Fibroblast of upper back skin (primary cell): ENCODE data around the gene ADAM17.
A peak's percentile ranks its signal among the peaks of the same experiment; 100 is the strongest.
"Not testable (repeated sequence)": the region's sequence is repeated elsewhere in the genome, so short reads cannot be mapped to it uniquely, and the experiment has no call there.

Experiments
- DNase-seq: peaks from one replicate; pipeline ENCODE4 v3.0.0-alpha.2; 2013

The ADAM17 gene

GRCh38 chr2:9518780-9519179 is 36.9 kb downstream of the ADAM17 start:
- DNase-seq = no peak

GRCh38 chr2:9518163-9518562 is 37.5 kb downstream of the ADAM17 start:
- DNase-seq = no peak

- DNase-seq = no peak
These were observed 38.4 kb downstream of the ADAM17 start for GRCh38 chr2:9517118-9517782.

DNA sequence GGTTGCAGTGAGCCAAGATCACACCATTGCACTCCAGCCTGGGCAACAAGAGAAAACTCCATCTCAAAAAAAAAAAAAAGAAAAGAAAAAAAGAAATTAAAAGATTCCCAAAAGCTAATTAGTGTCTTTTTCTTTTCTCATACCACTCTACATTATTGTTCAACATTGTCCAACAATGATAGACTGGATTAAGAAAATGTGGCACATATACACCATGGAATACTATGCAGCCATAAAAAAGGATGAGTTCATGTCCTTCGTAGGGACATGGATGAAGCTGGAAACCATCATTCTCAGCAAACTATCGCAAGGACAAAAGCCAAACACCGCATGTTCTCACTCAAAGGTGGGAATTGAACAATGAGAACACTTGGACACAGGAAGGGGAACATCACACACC is 41.7 kb downstream of the ADAM17 start:
- not testable (repeated sequence) for DNase-seq

GRCh38 chr2:9508931-9509330 is 46.7 kb downstream of the ADAM17 start:
- DNase-seq = no peak

GRCh38 chr2:9498210-9498609 is 57.4 kb downstream of the ADAM17 start:
- peak; percentile 18 for DNase-seq

- no peak for DNase-seq
These were observed 58.6 kb downstream of the ADAM17 start for GRCh38 chr2:9497017-9497416.

DNA sequence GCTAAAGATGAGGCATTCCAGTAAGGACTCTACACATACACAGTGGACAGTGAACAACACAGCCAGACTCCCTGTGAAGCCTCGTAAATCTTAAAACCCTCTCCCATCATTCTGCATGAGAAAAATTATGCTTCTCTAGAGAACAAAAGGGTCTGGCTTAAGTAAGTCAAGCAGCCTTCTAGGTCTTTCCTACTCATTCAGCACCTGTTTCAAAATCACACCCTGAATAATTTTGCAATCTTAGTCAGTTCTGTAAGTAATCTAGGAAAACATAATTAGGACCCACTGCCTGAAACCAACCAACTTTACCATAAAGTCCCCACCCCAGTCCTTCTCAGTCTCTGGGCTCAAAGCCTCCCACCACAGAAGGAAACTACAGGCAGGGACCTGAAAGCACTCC is 61.5 kb downstream of the ADAM17 start:
- DNase-seq = no peak

DNA sequence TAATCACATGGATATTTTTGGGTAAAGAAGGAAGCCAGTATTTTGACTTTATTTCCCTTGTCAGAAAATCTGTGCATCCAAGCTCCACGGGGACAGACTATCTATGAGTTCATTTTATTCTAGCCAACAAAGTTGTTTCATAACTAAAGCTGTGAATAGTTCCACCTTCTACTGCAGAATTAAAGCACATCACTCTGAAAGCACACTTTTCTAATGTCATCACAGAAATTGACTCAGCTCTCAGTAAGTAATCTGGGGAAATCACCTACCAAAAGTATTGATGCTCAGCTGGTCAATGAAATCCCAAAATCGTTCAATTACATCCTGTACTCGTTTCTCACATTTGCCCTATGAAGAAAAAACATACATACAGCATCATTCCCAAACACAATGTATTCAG is 62.2 kb downstream of the ADAM17 start:
- no peak for DNase-seq

- DNase-seq = no peak
These were observed 62.7 kb downstream of the ADAM17 start for GRCh38 chr2:9492927-9493326.

DNA sequence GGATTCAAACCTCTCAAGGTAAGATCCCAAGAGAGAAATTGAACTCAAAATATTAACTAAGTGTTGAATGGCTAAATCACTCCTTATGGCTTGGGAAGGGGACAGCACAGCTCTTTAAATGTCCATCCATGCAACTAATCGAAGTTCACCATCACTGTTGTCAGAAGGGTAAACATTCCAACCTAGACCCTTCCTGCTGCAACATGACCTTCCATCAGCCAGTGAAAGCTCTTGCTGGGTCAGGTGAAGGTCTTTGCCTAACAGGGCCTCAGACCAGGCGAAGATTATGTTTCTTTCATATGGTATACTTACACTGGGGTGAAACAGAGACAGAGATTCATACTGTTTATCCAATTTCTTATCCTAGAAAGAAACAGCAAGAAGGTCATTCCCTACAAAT is 64.8 kb downstream of the ADAM17 start:
- DNase-seq = no peak

- peak; percentile 34 for DNase-seq
These were observed 66.8 kb downstream of the ADAM17 start for GRCh38 chr2:9488583-9489547.

DNA sequence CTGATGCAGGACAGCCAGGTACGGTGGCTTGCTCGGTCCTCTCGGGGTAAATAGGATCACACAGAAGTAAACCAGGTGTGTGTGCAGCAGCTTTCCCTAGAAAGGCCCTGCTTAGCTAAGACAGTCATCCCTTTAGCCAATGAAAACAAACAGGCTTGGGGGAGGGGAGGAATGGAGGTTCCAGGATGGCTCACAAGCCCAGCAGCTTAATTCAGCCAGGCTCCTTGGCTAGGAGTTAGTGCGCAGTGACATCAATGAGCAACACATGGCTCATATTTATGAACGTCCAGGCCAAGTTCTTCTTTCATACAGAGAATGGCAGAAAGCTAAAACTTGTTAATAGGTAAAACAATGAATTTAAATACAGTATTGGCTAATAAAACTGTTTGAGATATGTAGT is 71.1 kb downstream of the ADAM17 start:
- DNase-seq = no peak

- DNase-seq = no peak
These were observed 72.5 kb downstream of the ADAM17 start for GRCh38 chr2:9483107-9483506.

GRCh38 chr2:9480157-9480556 is 75.5 kb downstream of the ADAM17 start:
- no peak for DNase-seq

DNA sequence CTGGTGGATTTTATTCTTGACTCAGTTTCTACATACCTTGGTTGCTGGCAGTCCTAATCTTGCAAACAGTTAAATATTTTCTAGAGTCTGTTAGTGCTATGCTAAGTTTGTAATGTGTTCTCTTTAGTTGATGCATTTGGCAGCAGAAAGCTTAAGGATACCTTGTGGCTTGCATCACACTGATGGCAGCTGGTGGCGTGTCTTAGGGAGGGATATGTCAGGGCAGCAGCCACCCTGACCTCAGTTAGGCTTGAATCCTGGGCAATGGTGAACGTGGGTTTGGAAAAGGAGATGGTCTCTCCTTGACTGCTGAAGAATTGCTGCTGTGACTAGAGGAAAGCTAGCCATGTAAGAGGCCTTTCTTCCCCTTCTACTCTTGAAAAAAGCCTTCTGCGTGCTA is 77.1 kb downstream of the ADAM17 start:
- DNase-seq = no peak

DNA sequence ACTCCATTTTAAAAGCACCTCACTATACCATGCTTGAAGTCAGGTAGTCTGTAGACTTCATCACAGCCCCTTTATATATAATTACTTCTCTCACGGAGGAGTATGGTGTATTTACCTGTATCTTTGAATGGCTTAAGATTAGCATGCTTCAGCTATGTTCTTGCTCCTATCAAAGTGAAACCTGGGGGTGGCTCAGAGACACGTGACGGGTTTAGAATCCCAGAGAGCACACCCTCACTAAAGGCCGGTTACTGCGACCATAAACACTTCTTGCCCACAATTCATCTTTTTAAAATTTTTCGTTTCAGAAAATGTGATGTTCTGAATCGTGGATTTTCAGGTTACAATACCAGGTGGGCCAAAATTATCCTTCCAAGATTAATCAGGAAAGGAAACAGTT is 77.7 kb downstream of the ADAM17 start:
- no peak for DNase-seq

GRCh38 chr2:9474361-9475057 is 81.1 kb downstream of the ADAM17 start, which contains the start of gene IAH1:
Gene IAH1, plus strand, starts transcription at chr2:9474551. Its CDS starts 16 bp downstream, at chr2:9474567.
- DNase-seq = peak; percentile 31

DNA sequence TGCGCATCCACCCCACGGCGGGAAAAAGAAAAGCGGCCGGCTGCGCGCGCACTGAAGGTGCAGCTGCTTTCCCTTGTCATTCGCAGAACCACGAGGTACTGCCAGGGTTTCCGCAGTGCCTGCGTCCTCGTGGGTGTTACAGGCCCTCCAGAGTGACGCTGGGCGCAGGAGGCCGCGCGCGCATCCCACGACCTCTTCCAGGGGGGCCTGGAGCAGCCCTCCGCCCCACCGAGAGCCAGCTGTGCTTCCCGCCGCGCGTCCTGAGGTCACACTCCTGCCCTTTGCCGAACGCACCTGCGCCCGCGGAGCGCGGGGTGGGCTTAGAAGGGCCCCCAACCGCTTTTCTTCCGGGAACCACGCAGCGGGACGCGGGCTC is 81.7 kb downstream of the ADAM17 start:
- peak; percentile 23 for DNase-seq

GRCh38 chr2:9473308-9473984 is 82.2 kb downstream of the ADAM17 start:
- no peak for DNase-seq

- no peak for DNase-seq
These were observed 83.1 kb downstream of the ADAM17 start for GRCh38 chr2:9472511-9472910.

DNA sequence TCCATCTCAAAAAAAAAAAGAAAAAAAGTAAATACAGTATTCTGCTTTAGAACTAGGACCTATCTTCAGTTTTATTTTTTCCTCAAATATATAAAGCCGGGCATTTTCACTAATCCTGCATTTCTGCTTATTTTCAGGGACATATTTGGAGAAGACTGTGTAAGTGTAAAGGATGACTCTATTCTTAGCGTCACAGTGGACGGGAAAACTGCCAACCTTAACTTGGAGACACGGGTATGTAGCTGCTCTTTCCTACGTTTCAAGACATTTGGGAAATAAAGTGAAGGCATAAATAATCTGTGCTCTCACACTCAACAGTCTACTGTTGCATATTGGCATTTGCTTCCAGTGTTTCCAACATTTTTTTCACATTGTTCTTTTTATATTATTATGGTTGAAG is 84.4 kb downstream of the ADAM17 start:
- DNase-seq = no peak

DNA sequence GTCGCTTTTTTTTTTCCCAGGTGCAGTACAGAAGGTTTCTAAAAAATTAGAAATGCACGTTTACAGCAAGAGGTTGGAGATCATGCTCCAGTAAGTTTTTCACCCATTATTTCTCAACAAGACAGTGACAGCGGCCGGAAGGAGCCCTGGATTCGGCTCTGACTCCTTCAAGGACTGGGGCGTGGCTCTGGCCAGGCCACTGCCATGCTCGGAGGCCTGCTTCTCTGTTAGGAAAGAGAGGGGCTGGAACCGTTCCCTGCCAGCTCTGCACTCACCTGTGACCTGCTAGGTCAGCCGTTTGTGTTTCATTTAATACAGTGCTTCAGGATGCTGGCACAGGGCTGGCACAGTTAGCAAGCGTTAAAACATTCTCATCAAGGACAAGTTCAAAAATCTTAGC is 87.9 kb downstream of the ADAM17 start:
- DNase-seq = no peak
